H9 (cell line): Measurements from ENCODE around the gene STX5. TPM values are rescaled to one million over a fixed set of nuclear protein-coding genes. Genes with fewer than 3 reads are reported as not detected.

Experiments
- DNase-seq: peaks from one replicate; pipeline ENCODE4 v3.0.0-alpha.2; 2017
- H2AFZ ChIP-seq: one replicate; pipeline ENCODE4 v1.6.1; 2013; ENCODE audit warnings: mild to moderate bottlenecking, low read length, control low read depth, moderate library complexity
- H2AK5ac ChIP-seq: 2 replicates; pipeline ENCODE4 v1.6.1; 2013; ENCODE audit warnings: low read length, control low read depth, mixed read lengths; ENCODE audit not compliant: insufficient read length
- H2BK120ac ChIP-seq: one replicate; pipeline ENCODE4 v1.6.1; 2013; ENCODE audit warnings: low read depth, mild to moderate bottlenecking, low read length, control low read depth, inconsistent platforms; ENCODE audit not compliant: poor library complexity, severe bottlenecking
- H2BK12ac ChIP-seq: 2 replicates; pipeline ENCODE4 v1.6.1; 2013; ENCODE audit warnings: low read length, control low read depth, mixed read lengths, low read depth; ENCODE audit not compliant: insufficient read length
- H2BK15ac ChIP-seq: 2 replicates; pipeline ENCODE4 v1.6.1; 2013; ENCODE audit warnings: low read depth, low read length, control low read depth
- H2BK20ac ChIP-seq: one replicate; pipeline ENCODE4 v1.6.1; 2013; ENCODE audit warnings: low read depth, mild to moderate bottlenecking, low read length, control low read depth, inconsistent platforms; ENCODE audit not compliant: poor library complexity, severe bottlenecking
- H2BK5ac ChIP-seq: 2 replicates; pipeline ENCODE4 v1.6.1; 2013; ENCODE audit warnings: low read length, control low read depth, mixed read lengths; ENCODE audit not compliant: insufficient read length
- H3K14ac ChIP-seq: 2 replicates; pipeline ENCODE4 v1.6.1; 2013; ENCODE audit warnings: low read length, control low read depth; ENCODE audit not compliant: insufficient read depth
- H3K18ac ChIP-seq: 2 replicates; pipeline ENCODE4 v1.6.1; 2013; ENCODE audit warnings: low read depth, mild to moderate bottlenecking, mixed read lengths, low read length, control low read depth; ENCODE audit not compliant: insufficient read length
- H3K23ac ChIP-seq: 2 replicates; pipeline ENCODE4 v1.6.1; 2013; ENCODE audit warnings: low read length, control low read depth, mixed read lengths, low read depth; ENCODE audit not compliant: insufficient read length
- H3K23me2 ChIP-seq: 2 replicates; pipeline ENCODE4 v1.6.1; 2013; ENCODE audit warnings: low read depth, mild to moderate bottlenecking, mixed read lengths, low read length, control low read depth; ENCODE audit not compliant: insufficient read length, poor library complexity, severe bottlenecking
- H3K27ac ChIP-seq: 2 replicates; pipeline ENCODE4 v1.5.1; 2013; ENCODE audit warnings: low read length, control low read depth, mixed read lengths, low read depth; ENCODE audit not compliant: insufficient read length
- H3K27me3 ChIP-seq: 2 replicates; pipeline ENCODE4 v1.6.1; 2013; ENCODE audit warnings: low read length, control low read depth, inconsistent platforms; ENCODE audit not compliant: insufficient read depth
- H3K4ac ChIP-seq: 2 replicates; pipeline ENCODE4 v1.6.1; 2013; ENCODE audit warnings: low read depth, mild to moderate bottlenecking, control low read depth, inconsistent platforms, low read length, moderate library complexity
- H3K4me1 ChIP-seq: 2 replicates; pipeline ENCODE4 v1.6.1; 2013; ENCODE audit warnings: low read length, control low read depth, inconsistent platforms; ENCODE audit not compliant: insufficient read depth
- H3K4me2 ChIP-seq: 2 replicates; pipeline ENCODE4 v1.6.1; 2013; ENCODE audit warnings: low read length, control low read depth, mixed read lengths; ENCODE audit not compliant: insufficient read length, insufficient read depth
- H3K56ac ChIP-seq: 2 replicates; pipeline ENCODE4 v1.6.1; 2013; ENCODE audit warnings: low read depth, mild to moderate bottlenecking, mixed read lengths, low read length, control low read depth; ENCODE audit not compliant: insufficient read length
- H3K79me1 ChIP-seq: 2 replicates; pipeline ENCODE4 v1.6.1; 2013; ENCODE audit warnings: low read depth, mild to moderate bottlenecking, moderate library complexity, low read length, control low read depth, inconsistent platforms; ENCODE audit not compliant: insufficient read depth, poor library complexity, severe bottlenecking
- H3K79me2 ChIP-seq: 2 replicates; pipeline ENCODE4 v1.6.1; 2013; ENCODE audit warnings: low read length, control low read depth, inconsistent platforms; ENCODE audit not compliant: insufficient read depth
- H3K9ac ChIP-seq: 2 replicates; pipeline ENCODE4 v1.6.1; 2013; ENCODE audit warnings: low read length, control low read depth, mixed read lengths; ENCODE audit not compliant: insufficient read length; ENCODE audit errors: extremely low read depth
- H3K9me3 ChIP-seq: one replicate; pipeline ENCODE4 v1.6.1; 2013; ENCODE audit warnings: low read depth, low read length, inconsistent platforms; ENCODE audit not compliant: control insufficient read depth
- H3T11ph ChIP-seq: one replicate; pipeline ENCODE4 v1.6.1; 2013; ENCODE audit warnings: mild to moderate bottlenecking, low read length, control low read depth, inconsistent platforms
- H4K20me1 ChIP-seq: one replicate; pipeline ENCODE4 v1.6.1; 2013; ENCODE audit not compliant: control insufficient read depth, insufficient read length, insufficient read depth
- H4K5ac ChIP-seq: 2 replicates; pipeline ENCODE4 v1.6.1; 2013; ENCODE audit warnings: low read depth, mild to moderate bottlenecking, mixed read lengths, low read length, control low read depth; ENCODE audit not compliant: insufficient read length
- H4K8ac ChIP-seq: replicated peaks from 2 replicates; pipeline ENCODE4 v1.6.1; 2013; ENCODE audit warnings: low read length, control low read depth, mixed read lengths, low read depth; ENCODE audit not compliant: insufficient read length
- H4K91ac ChIP-seq: 2 replicates; pipeline ENCODE4 v1.6.1; 2013; ENCODE audit warnings: low read depth, mild to moderate bottlenecking, moderate library complexity, mixed read lengths, low read length, control low read depth; ENCODE audit not compliant: insufficient read length
- H3K27ac Mint-ChIP-seq, 3 experiments: 2 replicates in 2 of 3; 3 replicates in 1 of 3; pipeline ENCODE4 v1.8.0; 2020 to 2021; ENCODE audit warnings: mixed read lengths in 3 of 3, mild to moderate bottlenecking in 1 of 3, moderate library complexity in 1 of 3
- H3K27me3 Mint-ChIP-seq: 2 replicates; pipeline ENCODE4 v1.8.0; 2021; ENCODE audit warnings: low read depth, mild to moderate bottlenecking, moderate library complexity, mixed read lengths
- H3K36me3 Mint-ChIP-seq, 3 experiments: 2 replicates in 2 of 3; 3 replicates in 1 of 3; pipeline ENCODE4 v1.8.0; 2020 to 2021; ENCODE audit warnings: low read depth in 3 of 3, mixed read lengths in 3 of 3; ENCODE audit not compliant: insufficient read depth in 1 of 3
- H3K4me1 Mint-ChIP-seq, 2 experiments: 2 replicates each; pipeline ENCODE4 v1.8.0; 2020; ENCODE audit warnings: mixed read lengths in 2 of 2
- H3K4me3 Mint-ChIP-seq, 2 experiments: 2 replicates in 1 of 2; 3 replicates in 1 of 2; pipeline ENCODE4 v1.8.0; 2020 to 2021; ENCODE audit warnings: mild to moderate bottlenecking in 2 of 2, mixed read lengths in 2 of 2, moderate library complexity in 1 of 2
- H3K9me3 Mint-ChIP-seq, 2 experiments: 2 replicates in 1 of 2; 3 replicates in 1 of 2; pipeline ENCODE4 v1.8.0; 2020; ENCODE audit warnings: mild to moderate bottlenecking in 2 of 2, mixed read lengths in 2 of 2, moderate library complexity in 1 of 2
- CTCF ChIP-seq: fragments of 200-600 bp; sonication (generic); conservative IDR thresholded peaks from 3 replicates; pipeline ENCODE4 v1.8.0; 2021; ENCODE audit warnings: antibody characterized with exemption, mild to moderate bottlenecking
- WGBS: extraction: QIAGEN DNeasy Blood & Tissue Kit; methylation state at CpG from one replicate; pipeline ENCODE4 v1.1.7; 2013; ENCODE audit warnings: missing lambda C conversion rate, low lambda C conversion rate, mixed read lengths; ENCODE audit not compliant: insufficient read length; ENCODE audit errors: extremely low coverage; 5-methylcytosine and 5-hydroxymethylcytosine counted together
- total RNA-seq: library from RNA; stranded (reverse); gene quantifications from 2 replicates; pipeline ENCODE4 v1.2.1, GENCODE V29; 2021

The STX5 gene
- total RNA-seq, 1 experiment from 2014 or later = 33.5 TPM

- H3K9me3 Mint-ChIP-seq = peaks cover 0 to 4% of the 10 kb centered on the region in 2 experiments; a peak in 3 of 5 replicates
- Histone ChIP-seq H2BK15ac (no peak within 1 kb of the TSS), H3K27ac (peak within 1 kb of the TSS; percentile 97), H4K5ac (no peak within 1 kb of the TSS), H4K91ac (no peak within 1 kb of the TSS), H3K23ac (no peak within 1 kb of the TSS), H3K18ac (peak within 1 kb of the TSS; percentile 93), H2AK5ac (no peak within 1 kb of the TSS), H3K4ac (peak within 1 kb of the TSS; percentile 68; the same call in 1 of the 2 replicates), H3K27me3 (no peaks in the 10 kb centered on the region), H3K9me3 (no peaks in the 10 kb centered on the region), H2AFZ (no peak within 1 kb of the TSS), H2BK20ac (no peak within 1 kb of the TSS), H3K23me2 (peaks cover 18% of the 10 kb centered on the region), H3K14ac (peak within 1 kb of the TSS; percentile 84), H3K79me2 (peaks cover 9% of the 10 kb centered on the region; the same call in 1 of the 2 replicates), H2BK5ac (peak within 1 kb of the TSS; percentile 73), H3T11ph (peak within 1 kb of the TSS; percentile 48), H3K4me1 (no peaks in the 10 kb centered on the region), H3K4me2 (peak within 1 kb of the TSS; percentile 57), H3K9ac (peak within 1 kb of the TSS; percentile 96), H3K56ac (peak within 1 kb of the TSS; percentile 13), H2BK120ac (peak within 1 kb of the TSS; percentile 64), H3K79me1 (peaks cover 3% of the 10 kb centered on the region), H4K8ac (no peak within 1 kb of the TSS), H4K20me1 (no peaks in the 10 kb centered on the region), H2BK12ac (no peak within 1 kb of the TSS)
- peak; percentile 89 for DNase-seq
- no peaks in the 10 kb centered on the region; the same call in 1 of the 2 replicates for H3K27me3 Mint-ChIP-seq
- peaks cover 29 to 42% (median 40%) of the 10 kb centered on the region in 3 experiments; a peak in 6 of 7 replicates for H3K36me3 Mint-ChIP-seq
- no CpG with 5 or more reads among the region's 62 CpGs for WGBS
- peaks cover 11 to 22% of the 10 kb centered on the region in 2 experiments for H3K4me1 Mint-ChIP-seq
- no peak for TF ChIP-seq CTCF
- H3K4me3 Mint-ChIP-seq = no peak within 1 kb of the TSS; a peak in 1 of 5 replicates
- H3K27ac Mint-ChIP-seq = peak within 1 kb of the TSS in 1 of 3 experiments; percentile 87; a peak in 4 of 7 replicates
Observed at GRCh38 chr11:62839050-62839945, 7.4 kb upstream of the STX5 start, which contains the start of gene WDR74. Gene WDR74 (minus strand): TSS chr11:62839590. CDS start chr11:62839570, 20 bp downstream.
